ENCODE data around the gene ARMC9. TPM values are rescaled to one million over a fixed set of nuclear protein-coding genes. Genes with fewer than 3 reads are reported as not detected.

The ARMC9 gene
- total and polyA plus RNA-seq, 2 of the 13 experiments (the other 11 are each of a cell fraction or from before 2014, with no cell fraction given) = 9.1 to 12.8 TPM

DNA sequence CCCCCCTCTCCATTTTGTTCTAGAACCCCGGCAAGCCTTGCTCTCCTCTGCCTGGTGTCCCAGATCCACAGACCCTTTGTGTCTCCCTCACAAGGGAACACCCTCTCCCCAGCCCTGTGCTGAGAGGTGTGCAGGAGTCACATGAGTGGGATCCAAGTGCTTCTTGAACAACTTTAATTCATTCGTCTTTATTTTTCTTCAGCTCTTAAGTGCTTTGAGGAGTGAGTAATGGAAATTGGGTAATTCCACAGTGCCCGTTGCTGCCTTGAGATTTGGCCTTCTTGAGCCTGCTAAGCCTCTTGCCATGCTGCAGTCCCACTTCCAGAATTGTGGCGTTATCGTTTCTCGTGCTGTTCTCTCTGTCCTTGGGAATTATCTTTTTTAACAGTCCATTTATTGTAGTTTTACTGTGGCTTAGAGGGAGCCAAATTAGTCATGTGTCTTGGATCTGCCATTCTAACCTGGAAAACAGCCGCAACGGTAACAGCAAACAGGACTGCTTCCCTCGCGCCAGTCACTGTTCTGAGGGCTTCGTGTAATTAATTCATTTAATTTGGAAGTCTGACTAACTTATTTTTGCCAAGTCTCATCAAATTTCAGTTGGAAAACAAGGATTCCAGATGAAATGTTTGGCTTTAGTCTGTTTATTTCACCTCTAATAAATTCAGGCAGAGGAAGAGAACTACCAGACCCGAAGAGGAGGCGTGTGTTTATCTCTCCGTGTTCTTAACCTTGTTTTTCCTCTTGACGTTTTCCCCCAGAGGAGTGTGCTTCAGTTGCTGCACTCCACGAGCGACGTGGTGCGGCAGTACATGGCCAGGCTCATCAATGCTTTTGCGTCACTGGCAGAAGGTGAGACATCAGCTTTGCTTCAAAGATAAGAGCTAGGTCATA, 72.0 kb downstream of the ARMC9 start:
- Histone ChIP-seq H3K9me3 (ENCODE audit: low read length) (no peaks in the 10 kb centered on the region), H3K4me3 (replicated peaks in 1 of 3; ENCODE audit: insufficient read depth in 1 of 3, low read depth in 2 of 3, low read length in 3 of 3) (no peak overlapping the region), H3K27me3 (ENCODE audit: control insufficient read depth in 1 of 2, insufficient read depth in 2 of 2, low read length in 2 of 2) (no peaks in the 10 kb centered on the region), H2AFZ (ENCODE audit: low read length) (no peak overlapping the region), H3K9ac (ENCODE audit: insufficient read depth, low read depth, low read length) (no peak overlapping the region), H4K20me1 (ENCODE audit: insufficient read depth, low read length) (no peaks in the 10 kb centered on the region), H3K4me2 (ENCODE audit: low read depth, low read length) (no peak overlapping the region), H3K79me2 (ENCODE audit: insufficient read depth, low read length) (no peaks in the 10 kb centered on the region), H3K4me1 (ENCODE audit: insufficient read depth, low read length) (no peaks in the 10 kb centered on the region), H3K27ac (ENCODE audit: extremely low read length, insufficient read depth, low read length) (no peak overlapping the region), H3K36me3 (replicated peaks in 1 of 2; ENCODE audit: control insufficient read depth in 1 of 2, insufficient read depth in 2 of 2, low read length in 2 of 2) (peaks cover 1 to 26% of the 10 kb centered on the region in 2 experiments; a peak in 2 of 5 replicates)
- ATAC-seq (no peak), DNase-seq (ENCODE audit: low spot score) (no peak), FAIRE-seq (no peak)
- BruUV-seq (replicated peaks) = no TSS peak
- 95% methylated on average over 20 of the region's 20 CpGs for WGBS (ENCODE audit: low lambda C conversion rate)
- ChIA-PET POLR2A (no interaction called here), CTCF (ENCODE audit: low intra/inter-chr PET ratio, low total read pairs) (no interaction called here)
- intact Hi-C loops (cut with micrococcal nuclease; ENCODE audit: unreplicated experiment) = no loop called here
- in situ Hi-C loops (cut with HindIII; ENCODE audit: extremely low pct_ligation_motif_present, low pct_unique_long_range_greater_than_20kb) = no loop called here
- TF ChIP-seq, protein P1, sequence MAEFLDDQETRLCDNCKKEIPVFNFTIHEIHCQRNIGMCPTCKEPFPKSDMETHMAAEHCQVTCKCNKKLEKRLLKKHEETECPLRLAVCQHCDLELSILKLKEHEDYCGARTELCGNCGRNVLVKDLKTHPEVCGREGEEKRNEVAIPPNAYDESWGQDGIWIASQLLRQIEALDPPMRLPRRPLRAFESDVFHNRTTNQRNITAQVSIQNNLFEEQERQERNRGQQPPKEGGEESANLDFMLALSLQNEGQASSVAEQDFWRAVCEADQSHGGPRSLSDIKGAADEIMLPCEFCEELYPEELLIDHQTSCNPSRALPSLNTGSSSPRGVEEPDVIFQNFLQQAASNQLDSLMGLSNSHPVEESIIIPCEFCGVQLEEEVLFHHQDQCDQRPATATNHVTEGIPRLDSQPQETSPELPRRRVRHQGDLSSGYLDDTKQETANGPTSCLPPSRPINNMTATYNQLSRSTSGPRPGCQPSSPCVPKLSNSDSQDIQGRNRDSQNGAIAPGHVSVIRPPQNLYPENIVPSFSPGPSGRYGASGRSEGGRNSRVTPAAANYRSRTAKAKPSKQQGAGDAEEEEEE (CRISPR knock-in tag; IDR thresholded peaks at IDR 0.05; ENCODE audit: borderline replicate concordance) = no peak
- TF ChIP-seq, protein P2, sequence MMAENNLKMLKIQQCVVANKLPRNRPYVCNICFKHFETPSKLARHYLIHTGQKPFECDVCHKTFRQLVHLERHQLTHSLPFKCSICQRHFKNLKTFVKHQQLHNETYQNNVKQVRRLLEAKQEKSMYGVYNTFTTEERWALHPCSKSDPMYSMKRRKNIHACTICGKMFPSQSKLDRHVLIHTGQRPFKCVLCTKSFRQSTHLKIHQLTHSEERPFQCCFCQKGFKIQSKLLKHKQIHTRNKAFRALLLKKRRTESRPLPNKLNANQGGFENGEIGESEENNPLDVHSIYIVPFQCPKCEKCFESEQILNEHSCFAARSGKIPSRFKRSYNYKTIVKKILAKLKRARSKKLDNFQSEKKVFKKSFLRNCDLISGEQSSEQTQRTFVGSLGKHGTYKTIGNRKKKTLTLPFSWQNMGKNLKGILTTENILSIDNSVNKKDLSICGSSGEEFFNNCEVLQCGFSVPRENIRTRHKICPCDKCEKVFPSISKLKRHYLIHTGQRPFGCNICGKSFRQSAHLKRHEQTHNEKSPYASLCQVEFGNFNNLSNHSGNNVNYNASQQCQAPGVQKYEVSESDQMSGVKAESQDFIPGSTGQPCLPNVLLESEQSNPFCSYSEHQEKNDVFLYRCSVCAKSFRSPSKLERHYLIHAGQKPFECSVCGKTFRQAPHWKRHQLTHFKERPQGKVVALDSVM (CRISPR knock-in tag; IDR thresholded peaks at IDR 0.05) = no peak
- TF ChIP-seq ZNF780A (CRISPR knock-in tag; IDR thresholded peaks at IDR 0.05) = no peak
- TF ChIP-seq MLLT10 (CRISPR knock-in tag; IDR thresholded peaks at IDR 0.05) = no peak
- no peak for TF ChIP-seq NFYC (CRISPR knock-in tag; IDR thresholded peaks at IDR 0.05)
- TF ChIP-seq ZNF777 (CRISPR knock-in tag; IDR thresholded peaks at IDR 0.05) = no peak
- no peak for TF ChIP-seq MAFK (conservative IDR thresholded peaks at IDR 0.05 in 1 of 2, IDR thresholded peaks at IDR 0.05 in 1 of 2; ENCODE audit: low read length in 2 of 2)
- TF ChIP-seq, protein P3, sequence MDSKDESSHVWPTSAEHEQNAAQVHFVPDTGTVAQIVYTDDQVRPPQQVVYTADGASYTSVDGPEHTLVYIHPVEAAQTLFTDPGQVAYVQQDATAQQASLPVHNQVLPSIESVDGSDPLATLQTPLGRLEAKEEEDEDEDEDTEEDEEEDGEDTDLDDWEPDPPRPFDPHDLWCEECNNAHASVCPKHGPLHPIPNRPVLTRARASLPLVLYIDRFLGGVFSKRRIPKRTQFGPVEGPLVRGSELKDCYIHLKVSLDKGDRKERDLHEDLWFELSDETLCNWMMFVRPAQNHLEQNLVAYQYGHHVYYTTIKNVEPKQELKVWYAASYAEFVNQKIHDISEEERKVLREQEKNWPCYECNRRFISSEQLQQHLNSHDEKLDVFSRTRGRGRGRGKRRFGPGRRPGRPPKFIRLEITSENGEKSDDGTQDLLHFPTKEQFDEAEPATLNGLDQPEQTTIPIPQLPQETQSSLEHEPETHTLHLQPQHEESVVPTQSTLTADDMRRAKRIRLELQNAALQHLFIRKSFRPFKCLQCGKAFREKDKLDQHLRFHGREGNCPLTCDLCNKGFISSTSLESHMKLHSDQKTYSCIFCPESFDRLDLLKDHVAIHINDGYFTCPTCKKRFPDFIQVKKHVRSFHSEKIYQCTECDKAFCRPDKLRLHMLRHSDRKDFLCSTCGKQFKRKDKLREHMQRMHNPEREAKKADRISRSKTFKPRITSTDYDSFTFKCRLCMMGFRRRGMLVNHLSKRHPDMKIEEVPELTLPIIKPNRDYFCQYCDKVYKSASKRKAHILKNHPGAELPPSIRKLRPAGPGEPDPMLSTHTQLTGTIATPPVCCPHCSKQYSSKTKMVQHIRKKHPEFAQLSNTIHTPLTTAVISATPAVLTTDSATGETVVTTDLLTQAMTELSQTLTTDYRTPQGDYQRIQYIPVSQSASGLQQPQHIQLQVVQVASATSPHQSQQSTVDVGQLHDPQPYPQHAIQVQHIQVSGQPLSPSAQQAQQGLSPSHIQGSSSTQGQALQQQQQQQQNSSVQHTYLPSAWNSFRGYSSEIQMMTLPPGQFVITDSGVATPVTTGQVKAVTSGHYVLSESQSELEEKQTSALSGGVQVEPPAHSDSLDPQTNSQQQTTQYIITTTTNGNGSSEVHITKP (CRISPR knock-in tag; IDR thresholded peaks at IDR 0.05; ENCODE audit: low read depth) = no peak
- no peak for TF ChIP-seq KDM1A (CRISPR knock-in tag; IDR thresholded peaks at IDR 0.05)
- no peak for TF ChIP-seq HNF4G (IDR thresholded peaks at IDR 0.05; ENCODE audit: borderline replicate concordance, low read depth, low read length)
- no peak for TF ChIP-seq HNF4G (CRISPR knock-in tag; IDR thresholded peaks at IDR 0.05; ENCODE audit: borderline replicate concordance, low read depth)
- TF ChIP-seq MBD4 (IDR thresholded peaks at IDR 0.05; ENCODE audit: borderline replicate concordance, low read length) = no peak
- TF ChIP-seq ZNF615 (CRISPR knock-in tag; IDR thresholded peaks at IDR 0.05; ENCODE audit: borderline replicate concordance) = no peak
- no peak for TF ChIP-seq YEATS2 (CRISPR knock-in tag; IDR thresholded peaks at IDR 0.05; ENCODE audit: borderline replicate concordance)
- TF ChIP-seq TBL1XR1 (IDR thresholded peaks at IDR 0.05; ENCODE audit: borderline replicate concordance, low read length, partially characterized antibody) = no peak
- no peak for TF ChIP-seq CHD4 (IDR thresholded peaks at IDR 0.05; ENCODE audit: borderline replicate concordance, low read length)

Measured in HepG2 (cell line).